Natural killer cell (primary cell): ENCODE data around the gene TMPRSS7. TPM values are rescaled to one million over a fixed set of nuclear protein-coding genes. Genes with fewer than 3 reads are reported as not detected.

Experiments used
- ATAC-seq, 3 donors: fragments of 150-1000 bp in 2 of 3; fragments of 200-7000 bp in 1 of 3; cut with Tn5 transposase; 1 replicate in 1 of 3; 2 replicates in 2 of 3; pipeline ENCODE4 v1.10.0; 2021; ENCODE audit warnings: mild to moderate bottlenecking in 2 of 3, moderate library complexity in 2 of 3
- DNase-seq, 2 donors: peaks; one replicate each; pipeline versions ENCODE4 v3.0.0 to v3.0.0-alpha.2; 2013 to 2021; ENCODE audit warnings: mixed read lengths in 1 of 2
- H3K27ac ChIP-seq: one replicate; pipeline ENCODE4 v1.5.1; 2013; ENCODE audit warnings: mild to moderate bottlenecking, low read length
- H3K27me3 ChIP-seq: one replicate; pipeline ENCODE4 v1.6.1; 2013; ENCODE audit warnings: low read length; ENCODE audit not compliant: control insufficient read depth, insufficient read depth
- H3K36me3 ChIP-seq: one replicate; pipeline ENCODE4 v1.6.1; 2013; ENCODE audit warnings: low read length; ENCODE audit not compliant: control insufficient read depth, insufficient read depth
- H3K4me1 ChIP-seq: one replicate; pipeline ENCODE4 v1.6.1; 2013; ENCODE audit warnings: low read length; ENCODE audit not compliant: control insufficient read depth, insufficient read depth
- H3K4me3 ChIP-seq: one replicate; pipeline ENCODE4 v1.5.1; 2013; ENCODE audit warnings: low read length
- H3K9me3 ChIP-seq: one replicate; pipeline ENCODE4 v1.6.1; 2013; ENCODE audit warnings: low read length; ENCODE audit not compliant: control insufficient read depth, insufficient read depth
- H3K27ac Mint-ChIP-seq, 2 donors: one replicate each; pipeline ENCODE4 v1.8.0; 2022; ENCODE audit warnings: mild to moderate bottlenecking in 2 of 2, mixed read lengths in 2 of 2, moderate library complexity in 1 of 2
- H3K27me3 Mint-ChIP-seq, 2 donors: one replicate each; pipeline ENCODE4 v1.8.0; 2022; ENCODE audit warnings: low read depth in 2 of 2, mixed read lengths in 2 of 2
- H3K36me3 Mint-ChIP-seq: one replicate; pipeline ENCODE4 v1.8.0; 2022; ENCODE audit warnings: mixed read lengths
- H3K4me1 Mint-ChIP-seq, 2 donors: one replicate each; pipeline ENCODE4 v1.8.0; 2022; ENCODE audit warnings: mixed read lengths in 2 of 2
- H3K4me3 Mint-ChIP-seq: one replicate; pipeline ENCODE4 v1.8.0; 2022; ENCODE audit warnings: mild to moderate bottlenecking, moderate library complexity, mixed read lengths
- H3K9me3 Mint-ChIP-seq, 2 donors: one replicate each; pipeline ENCODE4 v1.8.0; 2022; ENCODE audit warnings: mixed read lengths in 2 of 2
- WGBS: methylation state at CpG from one replicate; pipeline ENCODE4 v1.1.7; 2013; ENCODE audit warnings: missing lambda C conversion rate; ENCODE audit not compliant: insufficient coverage; 5-methylcytosine and 5-hydroxymethylcytosine counted together
- intact Hi-C: fragments of 100-400 bp; cut with micrococcal nuclease; formaldehyde crosslinking; loops from one replicate; pipeline ENCODE4 v1.14.2; 2022
- total RNA-seq, 4 donors: library from RNA; stranded (reverse); fragments of 120-200 nt in 1 of 4; gene quantifications; one replicate each; pipeline versions ENCODE4 v1.2.3 to v1.2.4, GENCODE V29; 2013 to 2022
- TF ChIP-seq, protein P1 (sequence below): fragments of 200-600 bp; IDR thresholded peaks from one replicate; pipeline ENCODE4 v1.8.0; 2022; ENCODE audit warnings: antibody characterized with exemption

TMPRSS7 gene
- total RNA-seq, 3 donors from 2014 or later (not counting 1 experiment from before 2014, with no cell fraction given) = not detected

DNA sequence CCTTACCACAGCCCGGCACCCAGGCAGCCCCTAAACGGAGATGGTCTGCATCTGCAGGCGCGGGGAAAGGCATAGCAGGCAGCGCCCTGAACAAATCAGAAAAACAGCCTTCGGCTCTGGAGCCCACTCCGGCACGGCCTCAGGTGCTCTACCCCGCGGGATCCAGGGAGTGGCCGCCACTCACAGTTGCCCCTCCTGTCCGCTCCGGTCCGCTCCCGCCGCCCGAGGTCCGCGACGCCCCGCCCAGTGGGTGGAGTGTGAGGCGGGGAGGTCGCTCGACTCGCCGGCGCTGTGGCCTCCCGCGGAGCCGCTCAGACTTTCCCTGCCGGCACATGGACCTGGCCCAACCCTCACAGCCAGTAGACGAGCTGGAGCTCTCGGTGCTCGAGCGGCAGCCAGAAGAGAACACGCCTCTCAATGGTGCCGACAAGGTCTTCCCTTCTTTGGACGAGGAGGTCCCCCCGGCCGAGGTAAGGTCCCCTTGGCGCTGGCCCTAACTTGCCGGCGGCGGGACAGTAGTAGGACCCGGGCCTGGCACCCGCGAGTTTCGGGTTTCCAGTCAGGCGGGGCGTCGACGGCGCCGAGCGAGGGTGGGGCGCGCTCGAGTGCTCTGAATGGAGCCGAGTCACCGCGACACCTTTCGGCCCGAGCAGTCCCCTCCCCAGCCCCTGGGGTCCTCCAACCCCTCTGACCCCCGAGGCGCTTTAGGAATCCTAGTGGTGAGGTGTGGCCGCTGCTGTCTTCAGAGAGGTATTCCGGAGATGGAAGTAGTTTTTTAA, 51.7 kb downstream of the TMPRSS7 start, which contains the start of gene C3orf52:
Gene C3orf52, plus strand, starts transcription at position 314 of the 779 bp plus-strand sequence. Its CDS starts 19 bp downstream, at position 333.
- WGBS = 1% methylated on average over 65 of the region's 67 CpGs
- H3K27me3 Mint-ChIP-seq = peaks cover 18 to 32% of the 10 kb centered on the region in 2 donors
- H3K4me3 Mint-ChIP-seq = peak within 1 kb of the TSS; percentile 86
- peaks cover 18 to 30% of the 10 kb centered on the region in 2 donors for H3K4me1 Mint-ChIP-seq
- no peaks in the 10 kb centered on the region for H3K9me3 Mint-ChIP-seq
- intact Hi-C loops = no loop called here
- no peak within 1 kb of the TSS for H3K27ac ChIP-seq
- peaks cover 15% of the 10 kb centered on the region for H3K4me1 ChIP-seq
- no peaks in the 10 kb centered on the region for H3K36me3 Mint-ChIP-seq
- H3K27ac Mint-ChIP-seq = peak within 1 kb of the TSS in 1 of 2 donors; percentile 82
- no peaks in the 10 kb centered on the region for H3K36me3 ChIP-seq
- TF ChIP-seq, protein P1, sequence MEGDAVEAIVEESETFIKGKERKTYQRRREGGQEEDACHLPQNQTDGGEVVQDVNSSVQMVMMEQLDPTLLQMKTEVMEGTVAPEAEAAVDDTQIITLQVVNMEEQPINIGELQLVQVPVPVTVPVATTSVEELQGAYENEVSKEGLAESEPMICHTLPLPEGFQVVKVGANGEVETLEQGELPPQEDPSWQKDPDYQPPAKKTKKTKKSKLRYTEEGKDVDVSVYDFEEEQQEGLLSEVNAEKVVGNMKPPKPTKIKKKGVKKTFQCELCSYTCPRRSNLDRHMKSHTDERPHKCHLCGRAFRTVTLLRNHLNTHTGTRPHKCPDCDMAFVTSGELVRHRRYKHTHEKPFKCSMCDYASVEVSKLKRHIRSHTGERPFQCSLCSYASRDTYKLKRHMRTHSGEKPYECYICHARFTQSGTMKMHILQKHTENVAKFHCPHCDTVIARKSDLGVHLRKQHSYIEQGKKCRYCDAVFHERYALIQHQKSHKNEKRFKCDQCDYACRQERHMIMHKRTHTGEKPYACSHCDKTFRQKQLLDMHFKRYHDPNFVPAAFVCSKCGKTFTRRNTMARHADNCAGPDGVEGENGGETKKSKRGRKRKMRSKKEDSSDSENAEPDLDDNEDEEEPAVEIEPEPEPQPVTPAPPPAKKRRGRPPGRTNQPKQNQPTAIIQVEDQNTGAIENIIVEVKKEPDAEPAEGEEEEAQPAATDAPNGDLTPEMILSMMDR = no peak
- ATAC-seq = peak; percentile 84 to 92 (median 91)
- H3K9me3 ChIP-seq = no peaks in the 10 kb centered on the region
- H3K4me3 ChIP-seq = peak within 1 kb of the TSS; percentile 44
- peaks cover 3% of the 10 kb centered on the region for H3K27me3 ChIP-seq
- peak; percentile 52 to 68 for DNase-seq

DNA sequence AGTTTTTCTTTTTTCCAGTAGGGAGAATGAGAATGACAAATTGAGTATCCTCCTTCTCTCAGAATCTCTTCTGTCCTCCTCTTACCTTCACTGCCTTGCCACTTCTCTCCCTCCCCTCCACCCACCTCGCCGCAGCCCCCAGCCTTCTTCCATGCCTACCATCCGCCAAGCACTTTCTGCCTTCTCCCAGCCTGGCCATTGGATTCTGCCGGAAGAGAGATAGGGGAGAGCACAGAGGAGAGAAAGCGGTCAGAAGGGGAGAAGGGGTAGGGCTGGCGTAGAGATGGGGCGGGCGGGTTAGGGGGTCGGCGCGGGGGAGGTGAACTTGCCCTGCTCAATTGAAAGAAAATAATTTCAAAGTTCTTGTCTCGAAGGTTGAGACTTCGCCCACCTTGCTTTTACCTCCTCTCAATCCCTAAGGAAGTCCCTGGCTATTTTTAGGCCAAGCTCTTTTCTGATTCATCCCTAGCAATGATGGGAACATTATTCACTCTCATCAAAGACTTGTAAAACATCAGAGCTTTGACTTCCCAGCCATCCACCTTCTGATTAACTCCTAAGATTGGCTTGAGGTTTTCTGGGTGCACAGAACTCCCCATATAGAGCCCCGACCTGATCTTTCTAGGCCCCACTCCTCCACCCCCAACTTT, 52.5 kb downstream of the TMPRSS7 start:
- Mint-ChIP-seq H3K27me3 (peaks cover 18 to 32% of the 10 kb centered on the region in 2 donors), H3K4me3 (peak overlapping the region; percentile 86), H3K36me3 (no peaks in the 10 kb centered on the region), H3K9me3 (no peaks in the 10 kb centered on the region), H3K4me1 (peaks cover 18 to 30% of the 10 kb centered on the region in 2 donors), H3K27ac (peak overlapping the region in 1 of 2 donors; percentile 82)
- intact Hi-C loops = no loop called here
- ATAC-seq (no peak), DNase-seq (no peak)
- H3K9me3 ChIP-seq = no peaks in the 10 kb centered on the region
- H3K36me3 ChIP-seq = no peaks in the 10 kb centered on the region
- no peak overlapping the region for H3K27ac ChIP-seq
- TF ChIP-seq, protein P1 = no peak
- WGBS = 64% methylated on average over 12 of the region's 14 CpGs
- H3K4me1 ChIP-seq = peaks cover 15% of the 10 kb centered on the region
- peak overlapping the region; percentile 44 for H3K4me3 ChIP-seq
- peaks cover 3% of the 10 kb centered on the region for H3K27me3 ChIP-seq

DNA sequence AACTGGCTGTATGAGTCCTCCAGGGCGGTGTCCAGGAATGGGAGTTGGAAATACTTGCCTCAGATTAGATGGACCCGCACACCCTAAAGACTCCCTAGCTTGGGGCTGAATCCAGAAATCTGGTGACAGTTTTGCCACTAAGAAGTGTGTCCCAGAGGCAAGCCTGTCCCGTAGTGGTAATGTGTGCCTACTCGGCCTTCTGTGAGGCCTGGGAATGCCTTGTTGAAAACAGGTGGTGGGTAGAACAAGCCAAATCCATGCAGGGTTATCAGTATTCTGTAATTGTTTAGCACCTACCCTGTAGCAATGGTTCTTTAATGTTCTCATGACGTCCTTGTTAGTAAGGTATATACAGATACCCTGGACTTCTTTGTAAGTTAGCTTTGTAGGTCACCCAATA, 53.2 kb downstream of the TMPRSS7 start:
- Histone ChIP-seq H3K4me1 (peaks cover 15% of the 10 kb centered on the region), H3K27me3 (peaks cover 3% of the 10 kb centered on the region), H3K27ac (no peak overlapping the region), H3K4me3 (no peak overlapping the region), H3K36me3 (no peaks in the 10 kb centered on the region), H3K9me3 (no peaks in the 10 kb centered on the region)
- Mint-ChIP-seq H3K27ac (no peak overlapping the region), H3K9me3 (no peaks in the 10 kb centered on the region), H3K4me1 (peaks cover 18 to 30% of the 10 kb centered on the region in 2 donors), H3K27me3 (peaks cover 18 to 32% of the 10 kb centered on the region in 2 donors), H3K4me3 (no peak overlapping the region), H3K36me3 (no peaks in the 10 kb centered on the region)
- 95% methylated on average over 5 of the region's 5 CpGs for WGBS
- DNase-seq = no peak
- intact Hi-C loops = no loop called here
- TF ChIP-seq, protein P1 = no peak
- no peak for ATAC-seq
